Epidermal melanocyte (primary cell): Measurements from ENCODE around the gene MED13L.
"Not testable (repeated sequence)": the region's sequence is repeated elsewhere in the genome, so short reads cannot be mapped to it uniquely, and the experiment has no call there.

ENCODE experiments used
- DNase-seq: peaks from one replicate; pipeline ENCODE4 v3.0.0; 2011; ENCODE audit warnings: low spot score; ENCODE audit not compliant: insufficient read length

MED13L gene

DNA sequence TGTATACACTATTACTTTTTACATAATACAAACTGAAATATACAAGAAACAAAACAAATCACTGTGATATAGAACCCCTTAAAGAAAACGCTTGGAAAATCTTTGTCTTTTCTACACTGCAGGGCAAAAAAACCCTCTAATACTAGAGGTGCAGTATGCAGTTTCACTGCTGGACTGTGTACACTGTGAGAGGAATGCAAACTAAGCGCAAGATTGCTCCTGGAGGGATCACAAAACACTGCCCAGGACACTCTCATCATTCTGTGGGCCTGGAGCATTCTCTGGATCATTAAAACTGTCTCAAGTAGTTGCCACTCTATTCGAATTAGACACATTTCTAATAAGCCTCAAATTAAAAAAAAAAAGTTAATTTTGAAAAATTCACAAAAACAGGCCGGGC is 217.6 kb downstream of the MED13L start:
- DNase-seq: no peak

DNA sequence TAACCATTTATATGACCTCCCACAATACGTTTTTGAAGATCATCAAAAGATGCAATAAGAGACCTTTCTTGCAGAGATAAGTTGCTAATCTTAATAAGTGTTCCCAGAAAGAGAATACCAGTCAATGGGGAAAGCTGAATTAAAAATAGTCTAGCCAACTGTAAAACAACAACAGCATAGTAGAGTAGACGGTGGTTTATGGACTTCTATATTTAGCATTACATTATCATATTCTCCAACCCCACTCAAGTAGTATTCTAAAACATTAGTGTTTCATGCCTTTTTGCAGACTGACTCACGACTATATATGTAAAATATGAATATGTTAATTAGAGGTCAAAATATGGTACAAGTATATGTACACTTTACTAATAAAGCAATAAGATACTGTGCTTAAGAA is 218.9 kb downstream of the MED13L start:
- no peak for DNase-seq

DNA sequence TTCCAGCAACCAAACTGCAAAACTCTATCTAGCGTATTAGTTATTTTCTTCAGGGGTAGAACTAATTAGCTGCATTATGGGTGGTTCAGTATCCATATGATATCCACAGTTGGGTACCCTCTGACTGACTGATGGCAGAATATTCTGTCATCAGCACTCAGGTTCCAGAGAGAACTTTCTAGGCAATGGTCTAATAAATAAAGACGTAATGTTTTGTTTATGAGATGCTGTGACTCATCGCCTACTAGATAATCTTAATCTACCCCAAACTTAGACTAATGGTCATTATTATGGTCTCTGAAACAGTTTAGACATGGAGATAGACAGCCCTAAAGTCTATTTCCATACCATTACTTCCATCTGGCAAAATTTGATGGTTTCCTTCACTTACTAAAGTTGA is 220.1 kb downstream of the MED13L start:
- DNase-seq: no peak

DNA sequence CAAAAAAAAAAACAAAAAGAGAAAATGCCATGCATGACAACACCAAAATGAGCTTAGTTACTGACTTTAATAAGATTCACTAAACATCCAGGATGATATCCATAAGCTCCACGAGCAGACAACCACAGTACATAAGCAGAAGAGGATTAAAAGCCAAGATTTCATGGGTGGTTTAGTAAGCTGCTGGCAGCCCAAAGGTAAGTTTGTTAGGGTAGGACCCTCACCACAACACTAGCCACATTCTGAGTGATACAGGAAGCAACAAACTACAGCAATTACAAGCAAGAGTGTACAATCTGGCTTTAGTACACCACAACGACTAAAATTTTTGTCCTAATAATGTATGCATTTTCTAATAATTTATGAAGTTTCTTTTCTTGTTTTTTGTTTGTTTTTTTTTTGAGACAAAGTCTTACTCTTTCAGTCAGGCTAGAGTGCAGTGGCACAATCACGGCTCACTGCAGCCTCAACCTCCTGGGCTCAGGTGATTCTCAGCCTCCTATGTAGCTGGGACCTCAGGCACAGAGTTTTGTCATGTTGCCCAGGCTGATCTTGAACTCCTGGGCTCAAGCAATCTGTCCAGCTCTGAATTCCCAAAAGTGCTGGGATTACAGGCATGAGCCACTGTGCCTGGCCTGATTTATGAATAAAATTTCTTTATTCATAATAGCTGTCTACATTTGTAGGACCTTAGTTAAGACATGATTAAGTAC is 221.4 kb downstream of the MED13L start:
- no peak for DNase-seq

DNA sequence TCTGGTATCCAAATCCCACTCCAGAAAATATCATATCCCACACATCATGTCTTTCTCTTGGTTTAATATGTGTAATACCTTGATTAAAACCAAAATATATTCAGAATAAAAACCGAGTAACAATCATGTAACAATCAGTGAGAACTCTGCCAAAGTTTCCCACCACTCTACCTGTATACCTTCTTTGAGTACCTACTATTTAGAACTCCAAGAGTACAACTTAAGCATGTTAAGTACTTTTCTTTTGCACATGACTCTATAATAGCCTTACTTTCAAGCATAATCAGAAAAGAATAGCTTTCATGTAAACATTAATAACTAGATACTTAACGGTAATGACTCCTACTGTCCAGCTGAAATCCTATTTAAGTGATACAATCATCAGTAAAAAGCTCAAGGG is 223.2 kb downstream of the MED13L start:
- DNase-seq: no peak

DNA sequence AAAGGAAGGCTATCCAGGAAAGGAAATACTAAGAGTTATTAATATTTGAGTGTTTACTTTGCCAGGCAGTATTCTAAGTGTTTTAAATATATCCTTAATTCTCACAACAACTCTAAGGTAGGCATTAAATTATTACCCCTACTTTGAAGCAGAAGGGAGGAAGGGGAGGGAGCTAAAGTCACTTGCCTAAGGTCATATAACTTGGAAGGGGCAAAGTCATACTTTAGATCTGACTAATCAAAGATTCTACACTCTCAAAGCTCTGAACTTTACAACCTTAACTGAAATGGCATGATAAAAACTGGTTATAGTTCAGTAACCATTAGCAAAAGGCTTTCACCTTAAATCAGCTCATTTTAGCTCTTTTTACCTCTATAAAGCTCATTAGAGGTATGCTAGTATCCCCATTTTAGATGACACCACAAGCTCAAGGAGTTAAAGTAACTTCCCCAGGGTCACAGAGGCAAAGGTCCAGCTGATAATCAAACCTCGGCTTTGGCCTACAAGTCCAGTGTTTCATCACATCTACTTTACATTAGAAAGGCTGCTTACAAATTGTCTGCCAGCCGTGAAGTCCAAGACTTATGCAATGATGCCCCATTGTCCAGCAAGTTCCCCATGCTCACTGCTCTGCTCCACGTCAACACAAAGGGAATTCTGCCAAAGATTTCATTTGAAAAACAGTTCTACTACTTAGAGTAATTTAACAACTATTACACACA is 223.9 kb downstream of the MED13L start:
- DNase-seq: no peak

DNA sequence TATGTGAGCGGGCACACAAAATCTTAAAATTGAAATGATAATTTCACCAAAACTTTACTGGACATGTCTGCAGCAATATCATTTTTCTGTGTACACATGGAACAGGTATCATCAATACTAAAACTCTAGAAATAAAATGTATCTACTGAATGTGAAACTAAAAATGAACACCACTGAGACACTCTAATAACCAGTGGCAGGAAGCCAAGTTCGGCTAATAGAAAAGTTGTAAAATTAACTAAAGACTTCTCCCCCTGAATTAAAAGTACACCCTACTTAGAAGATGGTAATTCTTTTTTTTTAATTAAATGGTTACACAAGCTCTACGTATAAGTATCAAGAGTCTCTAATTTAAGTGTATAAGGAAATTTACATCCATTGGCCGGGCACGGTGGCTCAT is 227.2 kb downstream of the MED13L start:
- DNase-seq: no peak

DNA sequence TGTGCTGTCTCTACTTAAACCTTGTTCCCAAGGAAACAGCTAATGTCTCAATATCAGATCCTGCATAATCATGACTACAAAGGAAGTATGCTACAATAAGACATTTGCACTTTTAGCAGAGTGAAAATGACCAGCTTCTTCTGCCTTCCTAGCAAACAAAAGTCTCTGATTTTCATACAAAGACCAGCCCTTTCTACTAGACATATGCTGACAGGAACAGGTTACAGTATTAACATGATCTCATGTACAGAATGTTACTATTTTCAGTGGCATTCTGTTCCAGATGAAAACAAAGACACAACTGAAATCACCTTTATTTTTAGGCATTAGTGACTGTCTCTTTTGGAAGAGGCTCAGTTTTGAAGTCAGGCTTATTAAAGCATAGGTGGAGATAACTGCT is 228.6 kb downstream of the MED13L start:
- DNase-seq: no peak

DNA sequence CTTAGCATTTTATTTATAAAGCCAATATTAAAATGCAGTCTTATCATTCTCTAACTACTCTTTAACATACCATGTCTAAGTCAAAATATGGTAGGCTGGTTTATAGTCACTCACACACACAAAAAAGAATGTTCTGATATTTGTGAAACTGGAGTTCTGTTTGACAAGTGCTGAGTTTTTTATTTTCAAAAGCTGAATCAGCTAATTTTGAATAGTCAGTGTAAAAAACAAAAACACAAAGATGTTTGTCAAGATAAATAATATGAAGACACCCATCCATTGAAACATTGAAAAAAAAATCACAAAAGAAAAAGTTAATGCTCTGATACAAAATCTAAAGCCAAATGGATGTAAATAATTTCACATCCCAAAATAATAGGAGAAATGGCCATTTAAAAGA is 231.5 kb downstream of the MED13L start:
- DNase-seq: no peak

DNA sequence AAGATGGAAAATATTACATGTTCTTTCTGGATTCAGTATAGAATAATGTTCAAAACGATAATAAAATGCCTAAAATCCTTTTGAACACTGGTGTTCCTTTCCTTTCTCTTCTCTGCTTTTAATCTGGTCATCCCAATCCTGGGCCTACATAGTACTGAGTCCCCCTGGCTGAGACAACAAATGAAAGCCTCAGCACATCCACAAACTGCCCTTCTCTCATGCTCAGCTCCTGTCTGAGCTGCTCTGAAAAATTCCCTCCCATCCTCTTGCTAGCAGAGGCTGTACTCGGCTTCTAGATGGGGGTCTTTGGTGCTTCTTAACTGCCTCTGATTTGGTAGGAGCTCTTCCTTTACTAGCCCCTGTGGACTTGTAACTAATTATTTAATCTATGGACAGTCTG is 232.3 kb downstream of the MED13L start:
- no peak for DNase-seq

DNA sequence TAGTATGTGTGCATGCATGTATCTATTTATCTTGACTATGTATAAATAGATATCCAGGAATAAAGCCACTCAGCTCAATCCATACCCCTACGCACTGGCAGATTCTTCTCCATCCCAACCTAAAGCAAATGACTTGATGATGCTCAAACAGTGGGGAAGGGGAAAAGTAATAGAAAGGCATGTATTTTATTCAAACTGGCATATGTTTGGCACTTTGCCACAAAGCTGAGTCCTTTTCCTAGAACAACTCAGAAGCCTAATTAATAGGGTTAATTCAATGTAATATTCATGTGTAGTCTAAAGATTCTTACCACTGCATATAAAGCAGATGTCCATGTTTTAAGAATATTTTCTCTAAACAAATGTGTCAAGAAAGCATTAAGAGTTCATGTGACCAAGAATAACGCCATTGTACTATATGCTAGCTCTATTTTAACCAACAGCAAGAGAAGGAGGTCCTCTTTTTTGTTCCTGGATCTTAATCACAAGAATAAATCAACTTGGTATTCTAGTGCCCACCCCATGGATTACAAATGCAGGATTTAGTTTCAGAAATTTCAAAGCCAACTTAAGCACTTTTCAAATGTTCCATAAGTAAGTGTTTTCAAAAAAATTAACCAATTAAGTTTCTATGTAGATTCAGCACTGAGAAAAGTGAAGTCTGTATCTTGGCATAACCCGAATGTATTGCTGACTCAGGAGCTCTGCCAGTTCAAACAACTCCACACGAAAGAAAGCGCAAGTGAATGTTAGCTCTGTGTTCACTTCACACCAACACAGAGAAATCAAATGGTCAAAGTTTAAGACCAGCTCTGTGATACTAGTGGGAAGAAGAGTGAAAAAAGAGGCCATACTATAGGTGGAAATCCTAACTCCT is 233.6 kb downstream of the MED13L start:
- no peak for DNase-seq

DNA sequence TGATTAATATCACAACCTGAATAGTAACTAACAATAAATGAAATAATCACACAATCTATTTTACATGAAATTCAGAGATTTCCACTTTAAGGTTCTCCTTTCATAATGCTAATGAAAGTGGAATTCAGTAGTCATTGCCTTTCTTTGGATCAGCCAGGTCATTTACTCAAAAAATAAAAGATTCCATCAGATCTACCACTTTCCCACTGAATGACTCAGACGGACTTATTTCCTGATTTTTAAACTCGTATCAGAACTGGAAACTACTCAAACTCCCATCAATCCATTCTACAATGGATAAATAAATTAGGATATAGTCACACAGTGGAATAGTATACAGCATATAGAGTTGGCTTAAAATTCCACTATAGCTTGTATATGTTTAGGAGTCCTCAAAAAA is 237.1 kb downstream of the MED13L start:
- no peak for DNase-seq

DNA sequence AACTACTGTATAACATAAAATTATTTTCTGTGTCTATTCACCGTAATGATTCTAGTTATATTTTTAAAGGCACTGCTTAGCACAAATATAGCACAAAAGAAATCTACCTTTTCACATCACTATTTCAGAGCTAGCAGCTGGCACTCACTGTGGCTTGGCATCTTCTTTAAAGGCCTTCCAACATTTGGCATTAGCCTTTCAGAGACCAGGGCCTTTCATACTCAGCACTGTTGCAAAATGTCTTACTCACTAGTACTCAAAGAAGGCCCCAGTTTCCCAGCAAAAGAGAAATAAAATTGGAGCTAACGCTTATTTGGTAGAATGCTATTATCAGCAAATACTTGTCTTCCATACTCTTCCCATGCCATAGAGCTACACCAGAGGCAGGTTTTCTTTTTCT is 238.4 kb downstream of the MED13L start:
- no peak for DNase-seq

DNA sequence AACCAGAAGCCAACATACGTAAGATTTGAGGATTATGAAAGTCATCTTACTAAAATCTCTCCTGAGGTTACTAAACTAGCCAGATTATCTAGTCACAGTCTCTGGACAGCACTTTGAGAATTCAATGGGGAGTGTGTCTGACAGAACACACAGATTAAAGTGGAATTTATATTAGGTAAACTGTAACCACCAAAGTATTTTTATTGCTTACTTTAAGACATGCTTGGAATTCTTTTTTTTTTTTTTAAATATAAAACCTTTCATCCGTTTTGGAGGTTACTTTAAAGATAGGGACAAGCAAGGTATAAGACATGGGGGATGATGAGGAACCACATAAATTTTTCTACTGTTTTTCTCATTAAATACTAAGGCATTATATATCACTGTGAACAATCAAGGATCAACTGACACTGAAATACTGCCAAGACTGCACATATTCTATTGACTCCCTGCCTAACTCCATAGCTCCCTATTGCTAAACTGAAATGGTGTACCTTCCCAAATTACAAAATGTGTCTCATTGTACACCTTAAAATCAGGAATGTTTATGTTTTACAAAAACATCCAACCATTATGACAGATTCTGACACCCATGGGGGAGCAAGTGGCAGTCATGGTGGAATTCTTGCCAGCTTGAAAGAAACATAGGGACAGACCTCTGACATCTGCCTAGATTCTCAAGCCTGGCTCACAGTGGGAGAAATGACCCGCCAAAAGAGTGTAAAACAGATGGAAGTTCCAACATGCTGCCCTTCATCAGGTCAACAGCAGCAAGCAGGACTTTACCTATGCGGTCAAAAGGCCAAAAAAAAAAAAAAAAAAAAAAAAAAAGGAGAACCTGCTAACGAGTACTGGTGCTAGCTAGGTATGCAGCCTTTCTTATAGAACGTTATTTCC is 239.3 kb downstream of the MED13L start:
- no peak for DNase-seq

DNA sequence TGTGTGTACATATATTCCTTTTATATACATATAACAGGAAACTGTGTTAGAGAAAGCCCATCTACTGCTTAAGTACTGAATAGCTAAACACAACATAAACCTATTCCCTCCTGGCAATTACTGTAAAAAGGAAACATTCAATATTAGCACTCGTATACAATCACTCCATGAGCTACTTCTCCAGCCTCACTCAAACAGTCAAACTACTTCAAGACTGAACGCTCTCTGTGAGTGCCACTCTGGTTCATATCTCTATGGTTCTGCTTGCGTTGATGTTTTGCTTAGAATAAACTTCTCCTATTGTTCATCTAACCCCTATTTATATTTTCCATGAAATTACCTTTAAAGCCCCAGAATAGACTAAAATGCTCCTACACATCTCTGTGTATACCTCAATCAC is 243.7 kb downstream of the MED13L start:
- DNase-seq: no peak

DNA sequence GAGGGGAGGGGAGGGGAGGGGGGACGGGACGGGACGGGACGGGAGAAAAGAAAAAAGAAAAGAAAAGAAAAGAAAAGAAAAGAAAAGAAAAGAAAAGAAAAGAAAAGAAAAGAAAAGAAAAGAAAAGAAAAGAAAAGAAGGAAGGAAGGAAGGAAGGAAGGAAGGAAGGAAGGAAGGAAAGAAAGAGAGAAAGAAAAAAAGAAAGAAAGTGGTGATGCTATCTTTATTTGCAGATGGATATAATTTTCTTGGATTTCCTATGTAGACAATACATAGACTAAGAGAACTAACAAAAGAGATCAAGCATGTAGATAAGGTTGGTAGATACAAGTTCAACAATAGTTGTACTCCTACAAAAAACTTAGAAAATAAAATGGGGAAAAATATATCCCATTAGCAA is 245.9 kb downstream of the MED13L start:
- DNase-seq: not testable (repeated sequence)

DNA sequence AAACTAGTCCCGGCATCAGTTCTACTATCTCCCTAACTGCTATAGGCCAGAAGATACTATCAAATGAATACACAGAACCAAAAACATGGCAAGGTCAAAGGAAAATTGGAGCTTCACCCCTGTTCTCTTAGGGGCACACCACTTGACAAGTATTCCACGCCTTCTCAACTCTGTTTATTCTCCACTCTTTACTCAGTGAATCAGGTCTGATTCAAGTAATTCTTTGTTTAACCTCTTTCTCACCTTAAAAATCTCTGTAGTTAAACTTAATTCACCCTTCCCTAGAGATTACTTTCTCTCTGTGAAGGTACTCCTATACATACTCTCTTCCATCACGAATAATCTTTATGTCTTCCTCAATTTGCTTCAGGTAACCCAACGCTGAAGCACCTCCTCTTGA is 248.9 kb downstream of the MED13L start:
- DNase-seq: no peak

DNA sequence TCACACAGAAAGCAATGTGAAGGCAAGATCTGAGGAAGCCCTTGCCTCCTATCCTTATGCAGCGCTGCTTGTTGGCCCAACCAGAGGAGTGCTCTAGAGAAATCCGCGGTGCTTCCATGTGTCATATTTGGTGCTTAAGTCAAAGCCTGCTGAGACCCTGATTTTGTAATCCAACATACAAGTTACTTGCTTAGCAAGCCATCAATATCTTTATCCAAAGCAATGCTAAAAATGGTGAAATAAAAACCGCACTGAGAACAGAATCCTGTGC is 250.0 kb downstream of the MED13L start:
- DNase-seq: no peak

DNA sequence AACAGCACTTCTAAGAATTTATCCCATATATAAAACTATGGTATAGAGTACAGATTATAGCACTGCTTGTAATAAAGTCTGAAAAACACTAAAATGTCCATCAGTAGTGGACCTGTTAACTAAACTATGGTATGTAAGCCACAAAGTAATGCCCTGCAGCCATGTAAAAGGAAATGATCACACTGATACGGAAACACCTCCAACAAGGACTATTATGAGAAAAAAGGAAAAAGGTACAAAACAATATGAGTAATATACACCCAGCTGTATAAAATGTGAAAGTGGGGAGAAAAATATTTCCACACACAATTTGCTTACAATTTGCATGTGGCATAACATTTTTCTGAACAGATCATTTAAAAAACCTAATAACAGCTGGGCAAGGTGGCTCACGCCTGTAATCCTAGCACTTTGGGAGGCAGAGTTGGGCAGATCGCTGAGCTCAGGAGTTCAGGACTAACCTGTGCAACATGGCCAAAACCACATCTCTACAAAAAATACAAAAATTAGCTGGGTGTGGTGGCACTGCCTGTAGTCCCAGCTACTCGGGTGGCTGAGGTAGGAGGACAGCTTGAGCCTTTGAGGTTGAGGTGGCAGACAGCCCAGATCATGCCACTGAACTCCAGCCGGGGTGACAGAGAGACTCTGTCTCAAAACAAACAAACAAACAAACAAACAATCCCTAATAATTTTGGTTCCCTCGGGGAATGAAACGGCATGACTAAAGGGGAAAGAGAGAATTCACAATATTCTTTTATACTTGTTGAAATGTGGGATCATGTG is 250.5 kb downstream of the MED13L start:
- peak; percentile 26 for DNase-seq

DNA sequence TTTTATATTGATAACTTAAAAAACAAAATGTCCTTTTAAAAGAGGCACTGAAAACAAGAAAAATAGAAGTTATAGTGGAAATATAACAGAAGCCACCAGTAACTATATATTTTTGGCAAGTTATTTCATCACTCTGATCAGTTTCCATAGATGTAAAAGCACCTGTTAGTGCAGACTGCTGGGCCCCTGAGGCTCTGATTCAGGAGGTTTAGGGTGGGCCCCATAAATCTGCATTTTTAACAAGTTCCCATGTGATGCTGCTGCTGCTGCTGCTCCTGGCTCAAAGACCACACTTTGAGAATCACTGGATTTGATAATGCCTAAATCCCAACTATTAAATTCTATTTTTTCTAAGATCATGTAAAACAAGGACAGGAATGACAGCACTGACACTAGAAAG is 251.1 kb downstream of the MED13L start:
- no peak for DNase-seq

DNA sequence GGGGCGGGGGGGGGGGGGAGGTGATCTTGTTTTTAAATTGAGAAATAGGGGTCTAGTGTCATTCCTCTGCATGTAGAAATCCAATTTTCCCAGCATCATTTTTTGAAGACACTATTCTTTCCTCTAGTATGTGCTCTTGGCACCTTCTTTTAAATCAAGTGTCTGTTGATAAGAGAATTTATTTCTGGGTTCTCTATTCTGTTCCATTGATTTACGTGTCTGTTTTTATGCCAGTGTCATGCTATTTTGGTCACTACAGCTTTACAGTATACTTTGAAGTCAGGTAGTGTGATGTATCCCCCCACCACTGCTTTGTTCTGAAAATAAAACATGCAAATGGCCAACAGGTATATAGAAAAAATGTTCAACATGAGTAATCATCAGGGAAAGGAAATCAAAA is 252.7 kb downstream of the MED13L start:
- DNase-seq: no peak
